H9 (cell line): ENCODE results near the gene SUPT5H. TPM values are rescaled to one million over a fixed set of nuclear protein-coding genes. Genes with fewer than 3 reads are reported as not detected.
A peak's percentile ranks its signal among the peaks of the same experiment; 100 is the strongest.

Experiments
- DNase-seq: peaks from one replicate; pipeline ENCODE4 v3.0.0-alpha.2; 2017
- H2AFZ ChIP-seq: one replicate; pipeline ENCODE4 v1.6.1; 2013; ENCODE audit warnings: mild to moderate bottlenecking, low read length, control low read depth, moderate library complexity
- H2AK5ac ChIP-seq: 2 replicates; pipeline ENCODE4 v1.6.1; 2013; ENCODE audit warnings: low read length, control low read depth, mixed read lengths; ENCODE audit not compliant: insufficient read length
- H2BK120ac ChIP-seq: one replicate; pipeline ENCODE4 v1.6.1; 2013; ENCODE audit warnings: low read depth, mild to moderate bottlenecking, low read length, control low read depth, inconsistent platforms; ENCODE audit not compliant: poor library complexity, severe bottlenecking
- H2BK12ac ChIP-seq: 2 replicates; pipeline ENCODE4 v1.6.1; 2013; ENCODE audit warnings: low read length, control low read depth, mixed read lengths, low read depth; ENCODE audit not compliant: insufficient read length
- H2BK15ac ChIP-seq: 2 replicates; pipeline ENCODE4 v1.6.1; 2013; ENCODE audit warnings: low read depth, low read length, control low read depth
- H2BK20ac ChIP-seq: one replicate; pipeline ENCODE4 v1.6.1; 2013; ENCODE audit warnings: low read depth, mild to moderate bottlenecking, low read length, control low read depth, inconsistent platforms; ENCODE audit not compliant: poor library complexity, severe bottlenecking
- H2BK5ac ChIP-seq: 2 replicates; pipeline ENCODE4 v1.6.1; 2013; ENCODE audit warnings: low read length, control low read depth, mixed read lengths; ENCODE audit not compliant: insufficient read length
- H3K14ac ChIP-seq: 2 replicates; pipeline ENCODE4 v1.6.1; 2013; ENCODE audit warnings: low read length, control low read depth; ENCODE audit not compliant: insufficient read depth
- H3K18ac ChIP-seq: 2 replicates; pipeline ENCODE4 v1.6.1; 2013; ENCODE audit warnings: low read depth, mild to moderate bottlenecking, mixed read lengths, low read length, control low read depth; ENCODE audit not compliant: insufficient read length
- H3K23ac ChIP-seq: 2 replicates; pipeline ENCODE4 v1.6.1; 2013; ENCODE audit warnings: low read length, control low read depth, mixed read lengths, low read depth; ENCODE audit not compliant: insufficient read length
- H3K23me2 ChIP-seq: 2 replicates; pipeline ENCODE4 v1.6.1; 2013; ENCODE audit warnings: low read depth, mild to moderate bottlenecking, mixed read lengths, low read length, control low read depth; ENCODE audit not compliant: insufficient read length, poor library complexity, severe bottlenecking
- H3K27ac ChIP-seq: 2 replicates; pipeline ENCODE4 v1.5.1; 2013; ENCODE audit warnings: low read length, control low read depth, mixed read lengths, low read depth; ENCODE audit not compliant: insufficient read length
- H3K27me3 ChIP-seq: 2 replicates; pipeline ENCODE4 v1.6.1; 2013; ENCODE audit warnings: low read length, control low read depth, inconsistent platforms; ENCODE audit not compliant: insufficient read depth
- H3K4ac ChIP-seq: 2 replicates; pipeline ENCODE4 v1.6.1; 2013; ENCODE audit warnings: low read depth, mild to moderate bottlenecking, control low read depth, inconsistent platforms, low read length, moderate library complexity
- H3K4me1 ChIP-seq: 2 replicates; pipeline ENCODE4 v1.6.1; 2013; ENCODE audit warnings: low read length, control low read depth, inconsistent platforms; ENCODE audit not compliant: insufficient read depth
- H3K4me2 ChIP-seq: 2 replicates; pipeline ENCODE4 v1.6.1; 2013; ENCODE audit warnings: low read length, control low read depth, mixed read lengths; ENCODE audit not compliant: insufficient read length, insufficient read depth
- H3K56ac ChIP-seq: 2 replicates; pipeline ENCODE4 v1.6.1; 2013; ENCODE audit warnings: low read depth, mild to moderate bottlenecking, mixed read lengths, low read length, control low read depth; ENCODE audit not compliant: insufficient read length
- H3K79me1 ChIP-seq: 2 replicates; pipeline ENCODE4 v1.6.1; 2013; ENCODE audit warnings: low read depth, mild to moderate bottlenecking, moderate library complexity, low read length, control low read depth, inconsistent platforms; ENCODE audit not compliant: insufficient read depth, poor library complexity, severe bottlenecking
- H3K79me2 ChIP-seq: 2 replicates; pipeline ENCODE4 v1.6.1; 2013; ENCODE audit warnings: low read length, control low read depth, inconsistent platforms; ENCODE audit not compliant: insufficient read depth
- H3K9ac ChIP-seq: 2 replicates; pipeline ENCODE4 v1.6.1; 2013; ENCODE audit warnings: low read length, control low read depth, mixed read lengths; ENCODE audit not compliant: insufficient read length; ENCODE audit errors: extremely low read depth
- H3K9me3 ChIP-seq: one replicate; pipeline ENCODE4 v1.6.1; 2013; ENCODE audit warnings: low read depth, low read length, inconsistent platforms; ENCODE audit not compliant: control insufficient read depth
- H3T11ph ChIP-seq: one replicate; pipeline ENCODE4 v1.6.1; 2013; ENCODE audit warnings: mild to moderate bottlenecking, low read length, control low read depth, inconsistent platforms
- H4K20me1 ChIP-seq: one replicate; pipeline ENCODE4 v1.6.1; 2013; ENCODE audit not compliant: control insufficient read depth, insufficient read length, insufficient read depth
- H4K5ac ChIP-seq: 2 replicates; pipeline ENCODE4 v1.6.1; 2013; ENCODE audit warnings: low read depth, mild to moderate bottlenecking, mixed read lengths, low read length, control low read depth; ENCODE audit not compliant: insufficient read length
- H4K8ac ChIP-seq: replicated peaks from 2 replicates; pipeline ENCODE4 v1.6.1; 2013; ENCODE audit warnings: low read length, control low read depth, mixed read lengths, low read depth; ENCODE audit not compliant: insufficient read length
- H4K91ac ChIP-seq: 2 replicates; pipeline ENCODE4 v1.6.1; 2013; ENCODE audit warnings: low read depth, mild to moderate bottlenecking, moderate library complexity, mixed read lengths, low read length, control low read depth; ENCODE audit not compliant: insufficient read length
- H3K27ac Mint-ChIP-seq, 3 experiments: 2 replicates in 2 of 3; 3 replicates in 1 of 3; pipeline ENCODE4 v1.8.0; 2020 to 2021; ENCODE audit warnings: mixed read lengths in 3 of 3, mild to moderate bottlenecking in 1 of 3, moderate library complexity in 1 of 3
- H3K27me3 Mint-ChIP-seq: 2 replicates; pipeline ENCODE4 v1.8.0; 2021; ENCODE audit warnings: low read depth, mild to moderate bottlenecking, moderate library complexity, mixed read lengths
- H3K36me3 Mint-ChIP-seq, 3 experiments: 2 replicates in 2 of 3; 3 replicates in 1 of 3; pipeline ENCODE4 v1.8.0; 2020 to 2021; ENCODE audit warnings: low read depth in 3 of 3, mixed read lengths in 3 of 3; ENCODE audit not compliant: insufficient read depth in 1 of 3
- H3K4me1 Mint-ChIP-seq, 2 experiments: 2 replicates each; pipeline ENCODE4 v1.8.0; 2020; ENCODE audit warnings: mixed read lengths in 2 of 2
- H3K4me3 Mint-ChIP-seq, 2 experiments: 2 replicates in 1 of 2; 3 replicates in 1 of 2; pipeline ENCODE4 v1.8.0; 2020 to 2021; ENCODE audit warnings: mild to moderate bottlenecking in 2 of 2, mixed read lengths in 2 of 2, moderate library complexity in 1 of 2
- H3K9me3 Mint-ChIP-seq, 2 experiments: 2 replicates in 1 of 2; 3 replicates in 1 of 2; pipeline ENCODE4 v1.8.0; 2020; ENCODE audit warnings: mild to moderate bottlenecking in 2 of 2, mixed read lengths in 2 of 2, moderate library complexity in 1 of 2
- CTCF ChIP-seq: fragments of 200-600 bp; sonication (generic); conservative IDR thresholded peaks from 3 replicates; pipeline ENCODE4 v1.8.0; 2021; ENCODE audit warnings: antibody characterized with exemption, mild to moderate bottlenecking
- WGBS: extraction: QIAGEN DNeasy Blood & Tissue Kit; methylation state at CpG from one replicate; pipeline ENCODE4 v1.1.7; 2013; ENCODE audit warnings: missing lambda C conversion rate, low lambda C conversion rate, mixed read lengths; ENCODE audit not compliant: insufficient read length; ENCODE audit errors: extremely low coverage; 5-methylcytosine and 5-hydroxymethylcytosine counted together
- total RNA-seq: library from RNA; stranded (reverse); gene quantifications from 2 replicates; pipeline ENCODE4 v1.2.1, GENCODE V29; 2021

Gene SUPT5H
- total RNA-seq, 1 experiment from 2014 or later: 145 TPM

DNA sequence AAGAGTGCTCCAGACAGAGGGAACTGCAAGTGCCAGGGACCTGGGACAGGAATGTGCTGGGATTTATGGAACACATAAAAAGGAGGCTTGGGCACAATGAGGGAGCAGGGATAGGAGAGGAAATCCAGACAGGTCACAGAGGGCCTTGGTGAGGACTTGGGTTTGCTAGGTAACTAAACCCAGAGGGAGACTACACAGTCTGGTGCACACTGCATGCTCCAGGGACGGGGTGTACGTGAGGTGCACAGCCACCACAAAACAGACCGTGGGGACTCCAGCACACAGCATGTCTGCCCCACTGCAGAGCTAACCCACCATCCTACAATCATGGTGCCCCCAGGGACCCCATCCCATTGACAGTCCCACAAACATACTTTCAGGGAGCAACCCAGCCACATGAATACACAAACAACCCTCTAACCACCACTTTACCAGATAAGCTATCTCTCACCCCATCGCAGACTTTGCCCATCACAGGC lies 44.3 kb upstream of the SUPT5H start:
- Histone ChIP-seq H3K9me3 (no peaks in the 10 kb centered on the region), H4K91ac (no peak overlapping the region), H4K20me1 (no peaks in the 10 kb centered on the region), H2AK5ac (no peak overlapping the region), H3K79me2 (no peaks in the 10 kb centered on the region), H3K4me2 (no peak overlapping the region), H3K9ac (no peak overlapping the region), H3K27ac (no peak overlapping the region), H3K23ac (no peak overlapping the region), H3K27me3 (no peaks in the 10 kb centered on the region), H2BK5ac (no peak overlapping the region), H4K5ac (no peak overlapping the region), H3K4ac (no peak overlapping the region), H3K23me2 (peaks cover 15% of the 10 kb centered on the region), H3K4me1 (peaks cover 6% of the 10 kb centered on the region; the same call in 1 of the 2 replicates), H2BK15ac (no peak overlapping the region), H2AFZ (no peak overlapping the region), H3K14ac (no peak overlapping the region), H2BK20ac (no peak overlapping the region), H3K18ac (no peak overlapping the region), H2BK12ac (no peak overlapping the region), H3K79me1 (no peaks in the 10 kb centered on the region), H3K56ac (no peak overlapping the region), H2BK120ac (no peak overlapping the region), H3T11ph (no peak overlapping the region), H4K8ac (no peak overlapping the region)
- DNase-seq: no peak
- peaks cover 0 to 10% (median 6%) of the 10 kb centered on the region in 3 experiments; a peak in 6 of 7 replicates for H3K36me3 Mint-ChIP-seq
- peak overlapping the region in 1 of 2 experiments; percentile 95; a peak in 2 of 5 replicates for H3K4me3 Mint-ChIP-seq
- no peak for TF ChIP-seq CTCF
- WGBS: no CpG with 5 or more reads among the region's 4 CpGs
- H3K27me3 Mint-ChIP-seq: no peaks in the 10 kb centered on the region; the same call in 1 of the 2 replicates
- H3K27ac Mint-ChIP-seq: peak overlapping the region; percentile 38 to 100 (median 87); a peak in 5 of 7 replicates
- peaks cover 30 to 41% of the 10 kb centered on the region in 2 experiments for H3K4me1 Mint-ChIP-seq
- no peaks in the 10 kb centered on the region; a peak in 1 of 5 replicates for H3K9me3 Mint-ChIP-seq
